TTC549 (cell line): Measurements from ENCODE around the gene SFTPD.
"Not testable (repeated sequence)": the region's sequence is repeated elsewhere in the genome, so short reads cannot be mapped to it uniquely, and the experiment has no call there.

Experiments
- FAIRE-seq: peaks from 2 replicates; lab custom pipeline; 2012; peaks lifted over from hg19 to GRCh38; lab: Jason Lieb, UNC

SFTPD gene

GRCh38 chr10:79925614-79926013, 23.3 kb downstream of the SFTPD start:
- FAIRE-seq: no peak

GRCh38 chr10:79923669-79924068, 25.2 kb downstream of the SFTPD start:
- no peak for FAIRE-seq

- no peak for FAIRE-seq
Observed at GRCh38 chr10:79923145-79923544, 25.8 kb downstream of the SFTPD start.

GRCh38 chr10:79922011-79922412, 26.9 kb downstream of the SFTPD start:
- not testable (repeated sequence) for FAIRE-seq

GRCh38 chr10:79915838-79916237, 33.1 kb downstream of the SFTPD start:
- FAIRE-seq: not testable (repeated sequence)

GRCh38 chr10:79914512-79914911, 34.4 kb downstream of the SFTPD start:
- not testable (repeated sequence) for FAIRE-seq

GRCh38 chr10:79910836-79911235, 38.1 kb downstream of the SFTPD start:
- FAIRE-seq: no peak

- no peak for FAIRE-seq
Observed at GRCh38 chr10:79910344-79910743, 38.6 kb downstream of the SFTPD start.

GRCh38 chr10:79905322-79906314, 43.3 kb downstream of the SFTPD start:
- no peak for FAIRE-seq

GRCh38 chr10:79904671-79905321, 44.1 kb downstream of the SFTPD start:
- no peak for FAIRE-seq

GRCh38 chr10:79901571-79901970, 47.3 kb downstream of the SFTPD start:
- not testable (repeated sequence) for FAIRE-seq

- peak; percentile 15 for FAIRE-seq
Observed at GRCh38 chr10:79898597-79899325, 50.1 kb downstream of the SFTPD start.

- FAIRE-seq: not testable (repeated sequence)
Observed at GRCh38 chr10:79892896-79893295, 56.0 kb downstream of the SFTPD start.

- no peak for FAIRE-seq
Observed at GRCh38 chr10:79890469-79890868, 58.4 kb downstream of the SFTPD start.

- not testable (repeated sequence) for FAIRE-seq
Observed at GRCh38 chr10:79888984-79889383, 59.9 kb downstream of the SFTPD start.
